Activated naive CD4-positive, alpha-beta T cell treated with anti-CD3 and anti-CD28 coated beads, Interleukin-2, amount 10 ng/mL, durations not matched to agents 7 days and 5 days (primary cell): ENCODE data around the gene ST3GAL2.
A peak's percentile ranks its signal among the peaks of the same experiment; 100 is the strongest.

Experiments used
- CTCF ChIA-PET: fragments of 350-600 bp; sonication (Branson Sonifier 250); formaldehyde crosslinking; loops from one replicate; lab custom pipeline; 2021; ENCODE audit warnings: antibody characterized with exemption; lab: Charles Lee
- DNase-seq: peaks from one replicate; pipeline ENCODE4 v3.0.0-alpha.2; 2020
- H3K27ac Mint-ChIP-seq: one replicate; pipeline ENCODE4 v1.8.0; 2021; ENCODE audit warnings: mild to moderate bottlenecking, moderate library complexity, mixed read lengths
- H3K27me3 Mint-ChIP-seq: one replicate; pipeline ENCODE4 v1.8.0; 2021; ENCODE audit warnings: mild to moderate bottlenecking, mixed read lengths
- H3K36me3 Mint-ChIP-seq: one replicate; pipeline ENCODE4 v1.8.0; 2021; ENCODE audit warnings: mixed read lengths
- H3K4me1 Mint-ChIP-seq: one replicate; pipeline ENCODE4 v1.8.0; 2021; ENCODE audit warnings: mixed read lengths
- H3K4me3 Mint-ChIP-seq: one replicate; pipeline ENCODE4 v1.8.0; 2021; ENCODE audit warnings: mild to moderate bottlenecking, moderate library complexity, mixed read lengths
- H3K9me3 Mint-ChIP-seq: one replicate; pipeline ENCODE4 v1.8.0; 2021; ENCODE audit warnings: mixed read lengths

ST3GAL2 gene

GRCh38 chr16:70438969-70439862 is at the start of gene ST3GAL2:
TSS of gene ST3GAL2 (minus strand) at chr16:70439100. CDS start at chr16:70398530, 40,570 bp downstream.
- peaks cover 10% of the 10 kb centered on the region for H3K27me3 Mint-ChIP-seq
- no peaks in the 10 kb centered on the region for H3K9me3 Mint-ChIP-seq
- peak within 1 kb of the TSS; percentile 95 for H3K4me3 Mint-ChIP-seq
- CTCF ChIA-PET, result interaction anchor here (1.0 to 1.6 kb wide), 2 partner anchors 30 to 45 kb away, joined by 3 to 6 read pairs; no protein-coding TSS in a partner anchor
- H3K27ac Mint-ChIP-seq, result peak within 1 kb of the TSS; percentile 81
- DNase-seq, result peak; percentile 97
- peaks cover 36% of the 10 kb centered on the region for H3K4me1 Mint-ChIP-seq
- H3K36me3 Mint-ChIP-seq, result peaks cover 17% of the 10 kb centered on the region

GRCh38 chr16:70484867-70485266 is 46.0 kb upstream of the ST3GAL2 start:
- no peak overlapping the region for H3K27ac Mint-ChIP-seq
- no peak overlapping the region for H3K4me3 Mint-ChIP-seq
- CTCF ChIA-PET, result interaction anchor here (0.6 to 0.7 kb wide), 2 partner anchors 12 to 832 kb away, joined by 3 read pairs; no protein-coding TSS in a partner anchor

GRCh38 chr16:70483426-70483825 is 44.5 kb upstream of the ST3GAL2 start:
- H3K27me3 Mint-ChIP-seq, result no peaks in the 10 kb centered on the region
- no peak overlapping the region for H3K4me3 Mint-ChIP-seq
- CTCF ChIA-PET, result interaction anchor here (0.6 to 0.8 kb wide), 2 partner anchors 14 to 110 kb away, joined by 3 read pairs; no protein-coding TSS in a partner anchor
- H3K4me1 Mint-ChIP-seq, result peaks cover 3% of the 10 kb centered on the region
- no peak for DNase-seq
- no peaks in the 10 kb centered on the region for H3K9me3 Mint-ChIP-seq
- peaks cover 25% of the 10 kb centered on the region for H3K36me3 Mint-ChIP-seq
- H3K27ac Mint-ChIP-seq, result no peak overlapping the region

More at GRCh38 chr16:70484867-70485266, 46.0 kb upstream of the ST3GAL2 start:
- H3K36me3 Mint-ChIP-seq, result peaks cover 20% of the 10 kb centered on the region
- H3K9me3 Mint-ChIP-seq, result no peaks in the 10 kb centered on the region
- no peaks in the 10 kb centered on the region for H3K27me3 Mint-ChIP-seq
- no peak for DNase-seq
- no peaks in the 10 kb centered on the region for H3K4me1 Mint-ChIP-seq

- CTCF ChIA-PET, result no interaction called here
- Mint-ChIP-seq H3K4me3 (no peak overlapping the region), H3K36me3 (peaks cover 28% of the 10 kb centered on the region), H3K27ac (no peak overlapping the region), H3K9me3 (no peaks in the 10 kb centered on the region), H3K4me1 (peaks cover 7% of the 10 kb centered on the region), H3K27me3 (no peaks in the 10 kb centered on the region)
- no peak for DNase-seq
Observed at GRCh38 chr16:70482624-70483023, 43.7 kb upstream of the ST3GAL2 start.

GRCh38 chr16:70481929-70482536 is 43.1 kb upstream of the ST3GAL2 start:
- DNase-seq, result no peak
- no peaks in the 10 kb centered on the region for H3K9me3 Mint-ChIP-seq
- CTCF ChIA-PET, result no interaction called here
- no peaks in the 10 kb centered on the region for H3K27me3 Mint-ChIP-seq
- H3K4me1 Mint-ChIP-seq, result peaks cover 9% of the 10 kb centered on the region
- no peak overlapping the region for H3K27ac Mint-ChIP-seq
- H3K36me3 Mint-ChIP-seq, result peaks cover 31% of the 10 kb centered on the region
- H3K4me3 Mint-ChIP-seq, result no peak overlapping the region

- peaks cover 16% of the 10 kb centered on the region for H3K4me1 Mint-ChIP-seq
- H3K36me3 Mint-ChIP-seq, result peaks cover 27% of the 10 kb centered on the region
- CTCF ChIA-PET, result no interaction called here
- no peak for DNase-seq
- no peaks in the 10 kb centered on the region for H3K27me3 Mint-ChIP-seq
- no peak overlapping the region for H3K4me3 Mint-ChIP-seq
- no peak overlapping the region for H3K27ac Mint-ChIP-seq
- H3K9me3 Mint-ChIP-seq, result no peaks in the 10 kb centered on the region
Observed at GRCh38 chr16:70480127-70481105, 41.5 kb upstream of the ST3GAL2 start.

- H3K9me3 Mint-ChIP-seq, result no peaks in the 10 kb centered on the region
- no peaks in the 10 kb centered on the region for H3K27me3 Mint-ChIP-seq
- no peak overlapping the region for H3K4me3 Mint-ChIP-seq
- H3K27ac Mint-ChIP-seq, result peak overlapping the region; percentile 45
- H3K4me1 Mint-ChIP-seq, result peaks cover 16% of the 10 kb centered on the region
- no peak for DNase-seq
- H3K36me3 Mint-ChIP-seq, result peaks cover 23% of the 10 kb centered on the region
- CTCF ChIA-PET, result interaction anchor here (1.7 kb wide), 1 partner anchor 82 kb away, joined by 5 read pairs; no protein-coding TSS in a partner anchor
Observed at GRCh38 chr16:70478912-70479341, 40.0 kb upstream of the ST3GAL2 start.

- Mint-ChIP-seq H3K4me3 (no peak overlapping the region), H3K27me3 (no peaks in the 10 kb centered on the region), H3K9me3 (no peaks in the 10 kb centered on the region), H3K27ac (peak overlapping the region; percentile 24), H3K36me3 (peaks cover 20% of the 10 kb centered on the region), H3K4me1 (peaks cover 16% of the 10 kb centered on the region)
- DNase-seq, result no peak
- CTCF ChIA-PET, result interaction anchor here (0.9 to 1.7 kb wide), 3 partner anchors 19 to 91 kb away, joined by 3 to 5 read pairs (median 3); no protein-coding TSS in a partner anchor
Observed at GRCh38 chr16:70478169-70478568, 39.3 kb upstream of the ST3GAL2 start.

- CTCF ChIA-PET, result interaction anchor here (0.8 to 1.6 kb wide), 4 partner anchors 21 to 95 kb away, joined by 3 to 6 read pairs (median 4); no protein-coding TSS in a partner anchor
- Mint-ChIP-seq H3K9me3 (no peaks in the 10 kb centered on the region), H3K4me1 (peaks cover 16% of the 10 kb centered on the region), H3K27me3 (no peaks in the 10 kb centered on the region), H3K36me3 (peaks cover 20% of the 10 kb centered on the region), H3K4me3 (no peak overlapping the region), H3K27ac (peak overlapping the region; percentile 69)
- DNase-seq, result peak; percentile 29
Observed at GRCh38 chr16:70476272-70477020, 37.5 kb upstream of the ST3GAL2 start.

- H3K27ac Mint-ChIP-seq, result no peak overlapping the region
Observed at GRCh38 chr16:70475054-70475871, 36.4 kb upstream of the ST3GAL2 start.

GRCh38 chr16:70474320-70475053 is 35.6 kb upstream of the ST3GAL2 start:
- Mint-ChIP-seq H3K27me3 (no peaks in the 10 kb centered on the region), H3K4me1 (peaks cover 16% of the 10 kb centered on the region), H3K9me3 (no peaks in the 10 kb centered on the region), H3K36me3 (peaks cover 13% of the 10 kb centered on the region), H3K27ac (no peak overlapping the region), H3K4me3 (no peak overlapping the region)
- DNase-seq, result no peak
- CTCF ChIA-PET, result interaction anchor here (0.7 to 1.5 kb wide), 3 partner anchors 15 to 104 kb away, joined by 3 read pairs; no protein-coding TSS in a partner anchor

More at GRCh38 chr16:70475054-70475871, 36.4 kb upstream of the ST3GAL2 start:
- H3K4me1 Mint-ChIP-seq, result peaks cover 16% of the 10 kb centered on the region
- no peak for DNase-seq
- no peaks in the 10 kb centered on the region for H3K27me3 Mint-ChIP-seq
- H3K9me3 Mint-ChIP-seq, result no peaks in the 10 kb centered on the region
- CTCF ChIA-PET, result interaction anchor here (1.3 kb wide), 1 partner anchor 81 kb away, joined by 4 read pairs; no protein-coding TSS in a partner anchor
- H3K36me3 Mint-ChIP-seq, result peaks cover 14% of the 10 kb centered on the region
- no peak overlapping the region for H3K4me3 Mint-ChIP-seq
